SU-DHL-6 (cell line): ENCODE results near the gene KRT32.

Source experiments
- CTCF ChIP-seq: fragments of 200-600 bp; sonication (generic); IDR thresholded peaks from one replicate; pipeline ENCODE4 v1.5.1; 2017; ENCODE audit warnings: antibody characterized with exemption, mild to moderate bottlenecking, low read length, moderate library complexity; ENCODE audit not compliant: insufficient read depth, poor library complexity, severe bottlenecking
- EZH2phosphoT487 ChIP-seq: fragments of 200-600 bp; sonication (generic), shearing (Covaris generic); conservative IDR thresholded peaks from 2 replicates; pipeline ENCODE4 v1.6.1; 2018; ENCODE audit warnings: mild to moderate bottlenecking, antibody characterized with exemption, low read length, moderate library complexity, mixed read lengths

DNA sequence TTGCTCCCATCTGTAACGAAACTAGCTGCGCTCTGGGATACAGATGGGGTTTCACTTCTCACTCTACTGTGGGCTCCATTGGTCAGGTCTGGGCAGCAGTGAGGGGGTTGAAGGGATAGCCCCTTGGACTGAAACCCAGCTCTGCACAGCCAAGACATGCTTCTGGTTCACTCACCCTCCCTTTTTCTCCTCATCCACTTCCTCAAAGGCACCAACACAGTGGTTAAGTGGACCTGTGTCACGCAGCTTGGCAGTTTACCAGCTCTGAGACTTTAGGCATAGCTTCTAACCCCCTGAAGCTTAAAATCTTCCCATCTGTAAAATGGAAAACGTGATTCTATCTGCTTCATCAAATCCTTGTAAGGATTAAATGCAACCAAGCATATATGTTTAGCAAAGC, 14.9 kb downstream of the KRT32 start:
- TF ChIP-seq CTCF (no peak), EZH2phosphoT487 (no peak)
